Measurements from ENCODE around the gene CSMD2. TPM values are rescaled to one million over a fixed set of nuclear protein-coding genes. Genes with fewer than 3 reads are reported as not detected.

Gene CSMD2
- total RNA-seq, 1 experiment from 2014 or later, result 0.22 TPM

DNA sequence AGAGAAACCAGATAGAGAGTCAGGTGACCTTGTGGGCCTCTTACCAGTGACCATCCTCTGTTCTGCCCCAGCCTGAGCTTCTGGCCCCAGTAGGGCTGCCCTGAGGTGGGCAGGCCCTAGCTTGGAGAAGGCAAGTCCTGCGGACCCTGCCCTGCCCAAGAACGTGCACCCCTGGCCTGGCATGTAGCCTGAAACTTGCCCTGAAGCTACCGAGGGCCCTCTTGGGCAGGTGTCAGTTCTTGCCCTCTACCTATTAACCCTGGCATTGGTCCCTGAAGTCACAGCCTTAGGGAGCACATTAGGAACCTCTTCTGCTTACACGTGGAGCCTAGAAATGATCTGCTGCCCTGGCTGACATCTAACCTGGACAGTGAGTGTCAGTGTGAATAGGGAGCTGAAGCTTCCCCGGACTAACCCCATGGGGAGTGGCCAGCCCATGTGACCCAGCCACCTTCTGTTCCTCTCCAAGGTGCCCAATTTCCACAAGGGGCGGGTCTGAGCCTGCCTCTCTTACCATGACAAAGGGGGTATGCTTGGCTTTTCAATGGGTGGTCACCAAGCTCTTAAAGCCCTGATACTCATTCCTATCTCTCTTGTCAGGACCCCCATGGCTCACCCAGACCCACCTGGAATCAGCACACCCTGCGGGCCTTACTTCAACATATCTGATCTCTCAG is 529.6 kb downstream of the CSMD2 start:
- peak; percentile 10; the same call in 1 of the 2 replicates for ATAC-seq
- Histone ChIP-seq H3K27ac (ENCODE audit: low read depth, low read length) (no peak overlapping the region), H4K20me1 (ENCODE audit: insufficient read depth) (no peaks in the 10 kb centered on the region), H3K27me3 (ENCODE audit: insufficient read depth, low read length) (peaks cover 12% of the 10 kb centered on the region; the same call in 1 of the 2 replicates), H3K9me3 (ENCODE audit: control insufficient read depth in 1 of 2, insufficient read depth in 1 of 2, low read depth in 1 of 2, low read length in 2 of 2) (no peaks in the 10 kb centered on the region), H2AFZ (ENCODE audit: low read depth, low read length, poor library complexity, severe bottlenecking) (peak overlapping the region; percentile 84), H3K4me3 (replicated peaks in 1 of 2; ENCODE audit: low read depth in 1 of 2, low read length in 2 of 2) (no peak overlapping the region), H3K4me1 (ENCODE audit: control insufficient read depth in 1 of 2, insufficient read depth in 2 of 2, low read length in 2 of 2) (peaks cover 0 to 12% of the 10 kb centered on the region in 2 experiments; a peak in 2 of 4 replicates), H3K36me3 (ENCODE audit: control insufficient read depth in 1 of 2, insufficient read depth in 2 of 2, low read length in 2 of 2) (no peaks in the 10 kb centered on the region), H3K9me2 (ENCODE audit: insufficient read depth) (no peaks in the 10 kb centered on the region), H3K4me2 (ENCODE audit: low read length) (0 out of 2 replicates have a peak overlapping the region, but pooled peaks have one; percentile 49), H3K79me2 (ENCODE audit: insufficient read depth, low read length) (no peaks in the 10 kb centered on the region), H3K9ac (ENCODE audit: low read length) (no peak overlapping the region)
- BruUV-seq (replicated peaks), result no TSS peak
- no peak for DNase-seq (ENCODE audit: low read depth, low spot score)
- TF ChIP-seq POLR2A (IDR thresholded peaks at IDR 0.05; ENCODE audit: borderline replicate concordance, extremely low read depth, insufficient read depth, insufficient read length) (no peak), RAD21 (IDR thresholded peaks at IDR 0.05; ENCODE audit: low read depth) (no peak), JUND (IDR thresholded peaks at IDR 0.05) (no peak), TCF7L2 (IDR thresholded peaks at IDR 0.05; ENCODE audit: borderline replicate concordance, extremely low read depth, insufficient read depth, insufficient read length) (no peak), ELF1 (IDR thresholded peaks at IDR 0.05; ENCODE audit: borderline replicate concordance, low read depth) (no peak)
- TF ChIP-seq, protein P1, sequence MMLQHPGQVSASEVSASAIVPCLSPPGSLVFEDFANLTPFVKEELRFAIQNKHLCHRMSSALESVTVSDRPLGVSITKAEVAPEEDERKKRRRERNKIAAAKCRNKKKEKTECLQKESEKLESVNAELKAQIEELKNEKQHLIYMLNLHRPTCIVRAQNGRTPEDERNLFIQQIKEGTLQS (IDR thresholded peaks at IDR 0.05), result no peak
- TF ChIP-seq, protein P2, sequence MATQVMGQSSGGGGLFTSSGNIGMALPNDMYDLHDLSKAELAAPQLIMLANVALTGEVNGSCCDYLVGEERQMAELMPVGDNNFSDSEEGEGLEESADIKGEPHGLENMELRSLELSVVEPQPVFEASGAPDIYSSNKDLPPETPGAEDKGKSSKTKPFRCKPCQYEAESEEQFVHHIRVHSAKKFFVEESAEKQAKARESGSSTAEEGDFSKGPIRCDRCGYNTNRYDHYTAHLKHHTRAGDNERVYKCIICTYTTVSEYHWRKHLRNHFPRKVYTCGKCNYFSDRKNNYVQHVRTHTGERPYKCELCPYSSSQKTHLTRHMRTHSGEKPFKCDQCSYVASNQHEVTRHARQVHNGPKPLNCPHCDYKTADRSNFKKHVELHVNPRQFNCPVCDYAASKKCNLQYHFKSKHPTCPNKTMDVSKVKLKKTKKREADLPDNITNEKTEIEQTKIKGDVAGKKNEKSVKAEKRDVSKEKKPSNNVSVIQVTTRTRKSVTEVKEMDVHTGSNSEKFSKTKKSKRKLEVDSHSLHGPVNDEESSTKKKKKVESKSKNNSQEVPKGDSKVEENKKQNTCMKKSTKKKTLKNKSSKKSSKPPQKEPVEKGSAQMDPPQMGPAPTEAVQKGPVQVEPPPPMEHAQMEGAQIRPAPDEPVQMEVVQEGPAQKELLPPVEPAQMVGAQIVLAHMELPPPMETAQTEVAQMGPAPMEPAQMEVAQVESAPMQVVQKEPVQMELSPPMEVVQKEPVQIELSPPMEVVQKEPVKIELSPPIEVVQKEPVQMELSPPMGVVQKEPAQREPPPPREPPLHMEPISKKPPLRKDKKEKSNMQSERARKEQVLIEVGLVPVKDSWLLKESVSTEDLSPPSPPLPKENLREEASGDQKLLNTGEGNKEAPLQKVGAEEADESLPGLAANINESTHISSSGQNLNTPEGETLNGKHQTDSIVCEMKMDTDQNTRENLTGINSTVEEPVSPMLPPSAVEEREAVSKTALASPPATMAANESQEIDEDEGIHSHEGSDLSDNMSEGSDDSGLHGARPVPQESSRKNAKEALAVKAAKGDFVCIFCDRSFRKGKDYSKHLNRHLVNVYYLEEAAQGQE (IDR thresholded peaks at IDR 0.05; ENCODE audit: low read depth), result no peak
- POLR2A ChIA-PET, result no interaction called here
- intact Hi-C loops (cut with micrococcal nuclease), result no loop called here
- RAD21 ChIA-PET (ENCODE audit: low non-redundant PET in 1 of 2, low total read pairs in 2 of 2, uncharacterized antibody in 2 of 2, unreplicated experiment in 2 of 2), result no interaction called here
- CTCF ChIA-PET, result no interaction called here
